GM23338 (cell line): ENCODE measurements around the gene CABLES2.

Experiments used
- POLR2AphosphoS5 ChIP-seq: IDR thresholded peaks from 2 replicates; pipeline ENCODE4 v1.6.1; 2016; ENCODE audit warnings: antibody characterized with exemption, low read depth
- TF ChIP-seq, protein P1 (sequence below), 2 experiments: fragments of 200-600 bp in 1 of 2; sonication (generic) in 1 of 2; conservative IDR thresholded peaks; 2 replicates each; pipeline versions ENCODE4 v1.5.1 to v1.6.1; 2016 to 2017; ENCODE audit warnings: antibody characterized with exemption in 2 of 2, low read depth in 2 of 2, mild to moderate bottlenecking in 2 of 2, moderate library complexity in 1 of 2

- TF ChIP-seq, protein P1, sequence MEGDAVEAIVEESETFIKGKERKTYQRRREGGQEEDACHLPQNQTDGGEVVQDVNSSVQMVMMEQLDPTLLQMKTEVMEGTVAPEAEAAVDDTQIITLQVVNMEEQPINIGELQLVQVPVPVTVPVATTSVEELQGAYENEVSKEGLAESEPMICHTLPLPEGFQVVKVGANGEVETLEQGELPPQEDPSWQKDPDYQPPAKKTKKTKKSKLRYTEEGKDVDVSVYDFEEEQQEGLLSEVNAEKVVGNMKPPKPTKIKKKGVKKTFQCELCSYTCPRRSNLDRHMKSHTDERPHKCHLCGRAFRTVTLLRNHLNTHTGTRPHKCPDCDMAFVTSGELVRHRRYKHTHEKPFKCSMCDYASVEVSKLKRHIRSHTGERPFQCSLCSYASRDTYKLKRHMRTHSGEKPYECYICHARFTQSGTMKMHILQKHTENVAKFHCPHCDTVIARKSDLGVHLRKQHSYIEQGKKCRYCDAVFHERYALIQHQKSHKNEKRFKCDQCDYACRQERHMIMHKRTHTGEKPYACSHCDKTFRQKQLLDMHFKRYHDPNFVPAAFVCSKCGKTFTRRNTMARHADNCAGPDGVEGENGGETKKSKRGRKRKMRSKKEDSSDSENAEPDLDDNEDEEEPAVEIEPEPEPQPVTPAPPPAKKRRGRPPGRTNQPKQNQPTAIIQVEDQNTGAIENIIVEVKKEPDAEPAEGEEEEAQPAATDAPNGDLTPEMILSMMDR (conservative IDR thresholded peaks at IDR 0.05; ENCODE audit: low read depth in 2 of 2): no peak
- no peak; the same call in 1 of the 2 replicates for TF ChIP-seq POLR2AphosphoS5
These were observed 17.4 kb downstream of the CABLES2 start for GRCh38 chr20:62389601-62390087.
